ENCODE measurements around the gene INAFM2. TPM values are rescaled to one million over a fixed set of nuclear protein-coding genes. Genes with fewer than 3 reads are reported as not detected.

The INAFM2 gene
- total and polyA plus RNA-seq, 2 donors (not counting 3 experiments of a cell fraction or from before 2014, with no cell fraction given) = 10.4 to 24.1 TPM

DNA sequence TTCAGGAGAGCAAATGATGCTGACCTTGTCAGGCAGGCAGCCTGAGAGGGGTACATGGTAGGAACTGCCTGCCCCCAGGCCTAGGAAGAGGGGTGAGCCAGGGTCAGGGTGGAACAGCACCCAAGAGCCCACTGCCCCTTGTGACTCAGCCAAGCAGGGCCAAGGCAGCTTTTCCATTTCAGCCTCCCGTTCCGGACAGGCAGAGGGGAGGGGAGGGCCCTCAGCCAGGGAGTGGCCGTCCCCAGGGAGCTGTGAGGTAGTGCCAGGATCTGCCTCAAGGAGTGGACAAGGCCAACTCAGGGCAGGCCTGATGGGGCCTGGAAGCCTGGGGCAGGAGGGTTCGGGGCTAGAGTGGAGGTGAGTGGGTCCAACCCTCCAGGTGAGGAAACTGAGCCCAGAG is 35.5 kb upstream of the INAFM2 start:
- peaks cover 5% of the 10 kb centered on the region for H3K4me1 ChIP-seq (ENCODE audit: control insufficient read depth, extremely low read depth, insufficient read depth, low read length)
- dilution Hi-C loops (cut with MboI; ENCODE audit: extremely low pct_ligation_motif_present, low sequenced_read_pairs) (no loop called here), intact Hi-C loops (cut with micrococcal nuclease) (no loop called here)
- no peaks in the 10 kb centered on the region for H3K36me3 ChIP-seq (ENCODE audit: control insufficient read depth in 2 of 2, extremely low read depth in 1 of 2, insufficient read depth in 2 of 2, low read length in 2 of 2)
- no peaks in the 10 kb centered on the region for H3K9me3 ChIP-seq (replicated peaks; ENCODE audit: control insufficient read depth, insufficient read depth, low read length)
- no TSS peak for BruUV-seq (replicated peaks)
- CTCF ChIA-PET = interaction anchor here (1.2 to 7.5 kb wide), 3 partner anchors 8 to 24 kb away, joined by 6 to 77 read pairs (median 8); no protein-coding TSS in a partner anchor
- TF ChIP-seq MAX (IDR thresholded peaks at IDR 0.05; ENCODE audit: insufficient read depth, insufficient read length) (no peak), EZH2 (IDR thresholded peaks at IDR 0.05; ENCODE audit: borderline replicate concordance, low read depth, low read length, severe bottlenecking) (no peak), POLR2A (IDR thresholded peaks at IDR 0.05; ENCODE audit: low read depth, low read length) (no peak), POLR2AphosphoS5 (IDR thresholded peaks at IDR 0.05; ENCODE audit: insufficient read depth, low read depth, low read length) (no peak), GATA2 (IDR thresholded peaks at IDR 0.05; ENCODE audit: insufficient read depth, insufficient read length, low read depth, low read length) (no peak), FOS (IDR thresholded peaks at IDR 0.05; ENCODE audit: borderline replicate concordance, insufficient read depth, low read length) (no peak)
- TF ChIP-seq, protein P1, sequence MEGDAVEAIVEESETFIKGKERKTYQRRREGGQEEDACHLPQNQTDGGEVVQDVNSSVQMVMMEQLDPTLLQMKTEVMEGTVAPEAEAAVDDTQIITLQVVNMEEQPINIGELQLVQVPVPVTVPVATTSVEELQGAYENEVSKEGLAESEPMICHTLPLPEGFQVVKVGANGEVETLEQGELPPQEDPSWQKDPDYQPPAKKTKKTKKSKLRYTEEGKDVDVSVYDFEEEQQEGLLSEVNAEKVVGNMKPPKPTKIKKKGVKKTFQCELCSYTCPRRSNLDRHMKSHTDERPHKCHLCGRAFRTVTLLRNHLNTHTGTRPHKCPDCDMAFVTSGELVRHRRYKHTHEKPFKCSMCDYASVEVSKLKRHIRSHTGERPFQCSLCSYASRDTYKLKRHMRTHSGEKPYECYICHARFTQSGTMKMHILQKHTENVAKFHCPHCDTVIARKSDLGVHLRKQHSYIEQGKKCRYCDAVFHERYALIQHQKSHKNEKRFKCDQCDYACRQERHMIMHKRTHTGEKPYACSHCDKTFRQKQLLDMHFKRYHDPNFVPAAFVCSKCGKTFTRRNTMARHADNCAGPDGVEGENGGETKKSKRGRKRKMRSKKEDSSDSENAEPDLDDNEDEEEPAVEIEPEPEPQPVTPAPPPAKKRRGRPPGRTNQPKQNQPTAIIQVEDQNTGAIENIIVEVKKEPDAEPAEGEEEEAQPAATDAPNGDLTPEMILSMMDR (IDR thresholded peaks at IDR 0.05; ENCODE audit: extremely low read depth in 1 of 2, insufficient read depth in 1 of 2, low read depth in 1 of 2, low read length in 2 of 2) = no peak
- DNase-seq (ENCODE audit: low read depth, low spot score) = no peak
- H3K27me3 ChIP-seq (ENCODE audit: control insufficient read depth in 2 of 2, insufficient read depth in 2 of 2, low read length in 2 of 2) = peaks cover 14 to 25% of the 10 kb centered on the region in 2 experiments
- H3K79me2 ChIP-seq (ENCODE audit: control insufficient read depth, insufficient read depth, low read length) = no peaks in the 10 kb centered on the region
- POLR2A ChIA-PET = no interaction called here
- no peaks in the 10 kb centered on the region for H4K20me1 ChIP-seq (replicated peaks; ENCODE audit: control insufficient read depth, extremely low read depth, insufficient read depth, low read length)
- H2AFZ ChIP-seq (ENCODE audit: low read depth, low read length) = no peak overlapping the region
- H3K27ac ChIP-seq (ENCODE audit: insufficient read depth, low read depth, low read length) = no peak overlapping the region
- H3K4me2 ChIP-seq (ENCODE audit: insufficient read depth, low read length) = no peak overlapping the region
- no peak overlapping the region for H3K4me3 ChIP-seq (replicated peaks in 1 of 3; ENCODE audit: insufficient read depth in 1 of 3, low read depth in 1 of 3, low read length in 3 of 3)
- no peak for FAIRE-seq
- no peaks in the 10 kb centered on the region for H3K9me1 ChIP-seq (replicated peaks; ENCODE audit: control insufficient read depth, extremely low read depth, insufficient read depth, low read length)
- no peak overlapping the region for H3K9ac ChIP-seq (replicated peaks; ENCODE audit: extremely low read depth, insufficient read depth, low read length)
